CD8-positive, alpha-beta memory T cell (primary cell): ENCODE results near the gene LEMD3. TPM values are rescaled to one million over a fixed set of nuclear protein-coding genes. Genes with fewer than 3 reads are reported as not detected.
A peak's percentile ranks its signal among the peaks of the same experiment; 100 is the strongest.

Experiments used
- CTCF ChIA-PET: fragments of 350-600 bp; sonication (Branson Sonifier 250); formaldehyde crosslinking; loops from one replicate; lab custom pipeline; 2021; ENCODE audit warnings: antibody characterized with exemption; lab: Charles Lee
- POLR2A ChIA-PET: fragments of 350-600 bp; sonication (Branson Sonifier 250); formaldehyde crosslinking; loops from one replicate; lab custom pipeline; 2021; ENCODE audit warnings: antibody characterized with exemption; lab: Charles Lee
- DNase-seq, 5 donors: peaks; one replicate each; pipeline versions ENCODE4 v3.0.0 to v3.0.0-alpha.2; 2020 to 2022; ENCODE audit warnings: mixed read lengths in 1 of 5
- H3K27ac ChIP-seq: one replicate; pipeline ENCODE4 v1.7.0; 2013; ENCODE audit warnings: low read depth, mild to moderate bottlenecking, low read length, moderate library complexity
- H3K27me3 ChIP-seq: 2 replicates; pipeline ENCODE4 v1.7.0; 2013; ENCODE audit warnings: low read length, mild to moderate bottlenecking; ENCODE audit not compliant: insufficient read depth, poor library complexity, severe bottlenecking
- H3K36me3 ChIP-seq: 2 replicates; pipeline ENCODE4 v1.7.0; 2013; ENCODE audit warnings: mild to moderate bottlenecking, low read length, moderate library complexity; ENCODE audit not compliant: insufficient read depth
- H3K4me1 ChIP-seq: 2 replicates; pipeline ENCODE4 v1.7.0; 2013; ENCODE audit warnings: mild to moderate bottlenecking, low read length, moderate library complexity; ENCODE audit not compliant: insufficient read depth
- H3K4me3 ChIP-seq: 2 replicates; pipeline ENCODE4 v1.7.0; 2013; ENCODE audit warnings: mild to moderate bottlenecking, low read length
- H3K9me3 ChIP-seq: 2 replicates; pipeline ENCODE4 v1.7.0; 2013; ENCODE audit warnings: mild to moderate bottlenecking, low read length
- H3K27ac Mint-ChIP-seq, 8 donors: one replicate each; pipeline ENCODE4 v1.8.0; 2020 to 2021; ENCODE audit warnings: mixed read lengths in 8 of 8, mild to moderate bottlenecking in 6 of 8, inconsistent platforms in 3 of 8, moderate library complexity in 3 of 8
- H3K27me3 Mint-ChIP-seq, 2 donors: one replicate each; pipeline ENCODE4 v1.8.0; 2020 to 2021; ENCODE audit warnings: mixed read lengths in 2 of 2, mild to moderate bottlenecking in 1 of 2, moderate library complexity in 1 of 2
- H3K36me3 Mint-ChIP-seq, 3 donors: one replicate each; pipeline ENCODE4 v1.8.0; 2020 to 2021; ENCODE audit warnings: mixed read lengths in 3 of 3, inconsistent platforms in 1 of 3, mild to moderate bottlenecking in 1 of 3
- H3K4me1 Mint-ChIP-seq, 3 donors: one replicate each; pipeline ENCODE4 v1.8.0; 2020 to 2021; ENCODE audit warnings: mixed read lengths in 3 of 3, inconsistent platforms in 1 of 3, mild to moderate bottlenecking in 1 of 3
- H3K4me3 Mint-ChIP-seq, 7 donors: one replicate each; pipeline ENCODE4 v1.8.0; 2020 to 2021; ENCODE audit warnings: mixed read lengths in 7 of 7, mild to moderate bottlenecking in 6 of 7, moderate library complexity in 4 of 7, inconsistent platforms in 2 of 7
- H3K9me3 Mint-ChIP-seq, 5 donors: one replicate each; pipeline ENCODE4 v1.8.0; 2020 to 2022; ENCODE audit warnings: mixed read lengths in 5 of 5, mild to moderate bottlenecking in 3 of 5, moderate library complexity in 2 of 5, inconsistent platforms in 1 of 5
- polyA plus RNA-seq: library from polyadenylated mRNA; unstranded; fragments of 300-500 nt; fragmentation: Illumina TruSeq; gene quantifications from one replicate; pipeline ENCODE4 v1.2.3, GENCODE V29; 2021
- total RNA-seq, 2 experiments: library from RNA; stranded (reverse); gene quantifications; one replicate each; pipeline ENCODE4 v1.2.3, GENCODE V29; 2021

LEMD3 gene
- total and polyA plus RNA-seq, 3 experiments from 2014 or later = 26.4 to 28.0 (median 26.8) TPM

DNA sequence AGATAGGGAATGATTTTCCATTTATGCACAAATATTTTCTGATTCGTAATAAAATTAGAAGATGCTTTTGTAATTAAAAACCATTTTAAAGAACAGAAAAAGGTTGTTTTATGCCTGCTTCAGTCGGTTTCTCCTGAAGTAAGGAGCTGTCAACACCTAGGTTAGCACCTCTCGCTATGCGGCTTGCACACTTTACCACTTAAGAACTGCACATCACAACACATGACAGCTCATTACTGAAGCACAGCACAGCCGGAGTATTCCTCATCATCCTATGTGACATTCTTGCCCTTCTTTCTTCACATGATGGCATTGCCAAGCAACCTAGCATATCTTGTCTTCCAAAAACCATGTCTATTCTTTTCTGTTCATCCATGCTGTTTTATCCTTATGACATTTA, 42.9 kb upstream of the LEMD3 start:
- no peak overlapping the region for H3K4me3 Mint-ChIP-seq
- H3K27me3 ChIP-seq = peaks cover 3% of the 10 kb centered on the region
- H3K27ac Mint-ChIP-seq = no peak overlapping the region
- no peaks in the 10 kb centered on the region for H3K36me3 Mint-ChIP-seq
- peaks cover 0 to 5% (median 2%) of the 10 kb centered on the region in 3 donors for H3K4me1 Mint-ChIP-seq
- ChIA-PET CTCF (no interaction called here), POLR2A (no interaction called here)
- H3K4me1 ChIP-seq = no peaks in the 10 kb centered on the region
- peaks cover 17 to 37% of the 10 kb centered on the region in 2 donors for H3K27me3 Mint-ChIP-seq
- no peak overlapping the region for H3K27ac ChIP-seq
- no peaks in the 10 kb centered on the region for H3K9me3 ChIP-seq
- H3K36me3 ChIP-seq = no peaks in the 10 kb centered on the region
- peaks cover 0 to 2% (median 0%) of the 10 kb centered on the region in 5 donors for H3K9me3 Mint-ChIP-seq
- H3K4me3 ChIP-seq = no peak overlapping the region
- DNase-seq = no peak

GRCh38 chr12:65133879-65134278, 35.5 kb upstream of the LEMD3 start:
- Histone ChIP-seq H3K9me3 (no peaks in the 10 kb centered on the region), H3K27me3 (peaks cover 4% of the 10 kb centered on the region), H3K36me3 (no peaks in the 10 kb centered on the region), H3K4me1 (no peaks in the 10 kb centered on the region), H3K4me3 (no peak overlapping the region), H3K27ac (no peak overlapping the region)
- no peak for DNase-seq
- ChIA-PET CTCF (interaction anchor here (0.9 kb wide), 1 partner anchor 13 kb away, joined by 3 read pairs; the partner anchor contains the start of gene WIF1), POLR2A (no interaction called here)
- Mint-ChIP-seq H3K36me3 (peaks cover 0 to 2% (median 0%) of the 10 kb centered on the region in 3 donors), H3K4me1 (no peaks in the 10 kb centered on the region), H3K27me3 (peaks cover 6 to 37% of the 10 kb centered on the region in 2 donors), H3K27ac (no peak overlapping the region), H3K4me3 (no peak overlapping the region), H3K9me3 (peaks cover 8 to 12% (median 8%) of the 10 kb centered on the region in 5 donors)

DNA sequence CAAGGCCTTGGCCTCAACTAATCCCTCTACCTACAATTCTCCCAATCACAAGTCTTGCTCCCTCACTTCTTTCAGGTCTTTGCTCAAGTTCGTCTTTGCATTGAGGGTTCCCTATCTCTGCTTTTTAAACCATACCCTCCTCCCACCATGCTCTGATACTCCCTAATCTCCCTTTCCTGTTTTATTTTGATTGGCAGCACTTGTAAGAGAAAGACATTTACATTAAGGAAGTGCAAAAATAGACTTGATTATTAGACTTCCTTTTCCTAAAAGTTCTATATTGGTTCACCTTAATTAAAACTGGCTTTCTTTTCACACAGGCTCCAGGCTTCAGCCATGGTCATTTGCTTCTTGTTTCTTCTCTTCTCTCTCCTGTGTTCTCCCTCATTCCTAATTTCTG, 30.0 kb upstream of the LEMD3 start:
- Histone ChIP-seq H3K27me3 (no peaks in the 10 kb centered on the region), H3K9me3 (no peaks in the 10 kb centered on the region), H3K4me3 (no peak overlapping the region), H3K4me1 (no peaks in the 10 kb centered on the region), H3K36me3 (no peaks in the 10 kb centered on the region), H3K27ac (no peak overlapping the region)
- H3K4me1 Mint-ChIP-seq = no peaks in the 10 kb centered on the region
- DNase-seq = no peak
- H3K27me3 Mint-ChIP-seq = peaks cover 8 to 42% of the 10 kb centered on the region in 2 donors
- H3K9me3 Mint-ChIP-seq = peaks cover 8 to 12% (median 8%) of the 10 kb centered on the region in 5 donors
- no peak overlapping the region for H3K27ac Mint-ChIP-seq
- no peak overlapping the region for H3K4me3 Mint-ChIP-seq
- H3K36me3 Mint-ChIP-seq = peaks cover 0 to 2% (median 0%) of the 10 kb centered on the region in 3 donors
- POLR2A ChIA-PET = no interaction called here
- CTCF ChIA-PET = no interaction called here

- no peaks in the 10 kb centered on the region for H3K4me1 Mint-ChIP-seq
- POLR2A ChIA-PET = no interaction called here
Observed at GRCh38 chr12:65140738-65141137, 28.6 kb upstream of the LEMD3 start.

GRCh38 chr12:65147312-65147905, 22.0 kb upstream of the LEMD3 start:
- no peaks in the 10 kb centered on the region for H3K4me1 Mint-ChIP-seq
- H3K27ac ChIP-seq = no peak overlapping the region
- H3K9me3 Mint-ChIP-seq = no peaks in the 10 kb centered on the region
- H3K27me3 ChIP-seq = peaks cover 3% of the 10 kb centered on the region
- no peaks in the 10 kb centered on the region for H3K4me1 ChIP-seq
- H3K4me3 ChIP-seq = no peak overlapping the region
- H3K4me3 Mint-ChIP-seq = no peak overlapping the region
- DNase-seq = no peak
- no peaks in the 10 kb centered on the region for H3K9me3 ChIP-seq
- H3K36me3 ChIP-seq = no peaks in the 10 kb centered on the region
- ChIA-PET POLR2A (no interaction called here), CTCF (interaction anchor here (1.3 kb wide), 1 partner anchor 25 kb away, joined by 3 read pairs; no protein-coding TSS in a partner anchor)
- H3K27ac Mint-ChIP-seq = no peak overlapping the region
- H3K36me3 Mint-ChIP-seq = no peaks in the 10 kb centered on the region
- H3K27me3 Mint-ChIP-seq = peaks cover 3 to 67% of the 10 kb centered on the region in 2 donors

More at GRCh38 chr12:65140738-65141137, 28.6 kb upstream of the LEMD3 start:
- Histone ChIP-seq H3K4me1 (no peaks in the 10 kb centered on the region), H3K27ac (no peak overlapping the region), H3K36me3 (no peaks in the 10 kb centered on the region), H3K27me3 (no peaks in the 10 kb centered on the region), H3K4me3 (no peak overlapping the region), H3K9me3 (no peaks in the 10 kb centered on the region)
- Mint-ChIP-seq H3K4me3 (no peak overlapping the region), H3K9me3 (peaks cover 4 to 7% (median 5%) of the 10 kb centered on the region in 5 donors), H3K27ac (no peak overlapping the region), H3K27me3 (peaks cover 6 to 54% of the 10 kb centered on the region in 2 donors), H3K36me3 (peaks cover 0 to 2% (median 0%) of the 10 kb centered on the region in 3 donors)
- CTCF ChIA-PET = no interaction called here
- DNase-seq = no peak

GRCh38 chr12:65152012-65152411, 17.4 kb upstream of the LEMD3 start:
- H3K36me3 Mint-ChIP-seq = no peaks in the 10 kb centered on the region
- no peaks in the 10 kb centered on the region for H3K9me3 Mint-ChIP-seq
- Histone ChIP-seq H3K36me3 (no peaks in the 10 kb centered on the region), H3K9me3 (no peaks in the 10 kb centered on the region), H3K27me3 (peaks cover 3% of the 10 kb centered on the region), H3K4me3 (no peak overlapping the region), H3K4me1 (peaks cover 10% of the 10 kb centered on the region), H3K27ac (no peak overlapping the region)
- H3K4me3 Mint-ChIP-seq = no peak overlapping the region
- peaks cover 11 to 16% (median 16%) of the 10 kb centered on the region in 3 donors for H3K4me1 Mint-ChIP-seq
- ChIA-PET POLR2A (no interaction called here), CTCF (no interaction called here)
- H3K27me3 Mint-ChIP-seq = peaks cover 4 to 32% of the 10 kb centered on the region in 2 donors
- H3K27ac Mint-ChIP-seq = peak overlapping the region in 1 of 8 donors; percentile 3
- no peak for DNase-seq

DNA sequence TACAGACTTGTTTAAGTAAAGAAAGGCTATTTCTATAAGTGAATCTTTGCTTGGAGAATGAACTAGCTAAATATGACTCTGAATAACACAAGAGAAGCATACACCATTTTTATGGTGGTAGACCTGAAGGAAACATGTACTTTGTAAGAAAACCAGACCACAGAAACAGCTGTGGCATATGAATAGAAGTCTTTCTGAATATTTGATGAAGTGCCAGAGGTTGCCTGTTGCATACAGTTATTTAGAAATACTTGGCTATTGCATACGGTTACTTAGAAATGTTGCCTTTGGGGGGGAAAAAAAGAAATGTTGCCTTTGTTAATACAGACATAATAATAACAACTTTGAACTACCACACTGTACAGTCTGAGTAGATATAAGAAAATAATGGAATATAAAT, 16.8 kb upstream of the LEMD3 start:
- H3K9me3 ChIP-seq = no peaks in the 10 kb centered on the region
- ChIA-PET POLR2A (no interaction called here), CTCF (interaction anchor here (1.6 kb wide), 1 partner anchor 12 kb away, joined by 6 read pairs; no protein-coding TSS in a partner anchor)
- peaks cover 3% of the 10 kb centered on the region for H3K27me3 ChIP-seq
- Mint-ChIP-seq H3K9me3 (no peaks in the 10 kb centered on the region), H3K27ac (no peak overlapping the region), H3K4me1 (peaks cover 11 to 16% (median 16%) of the 10 kb centered on the region in 3 donors), H3K27me3 (peaks cover 4 to 27% of the 10 kb centered on the region in 2 donors), H3K36me3 (no peaks in the 10 kb centered on the region), H3K4me3 (no peak overlapping the region)
- H3K4me1 ChIP-seq = peaks cover 10% of the 10 kb centered on the region
- no peak overlapping the region for H3K4me3 ChIP-seq
- no peak for DNase-seq
- no peak overlapping the region for H3K27ac ChIP-seq
- H3K36me3 ChIP-seq = no peaks in the 10 kb centered on the region

- POLR2A ChIA-PET = interaction anchor here (2.4 kb wide), 1 partner anchor 13 kb away, joined by 22 read pairs; the partner anchor contains the start of gene LEMD3
- H3K27ac ChIP-seq = no peak overlapping the region
Observed at GRCh38 chr12:65155784-65156183, 13.6 kb upstream of the LEMD3 start.

More at GRCh38 chr12:65155784-65156183, 13.6 kb upstream of the LEMD3 start:
- Histone ChIP-seq H3K27me3 (no peaks in the 10 kb centered on the region), H3K36me3 (no peaks in the 10 kb centered on the region), H3K9me3 (no peaks in the 10 kb centered on the region), H3K4me1 (peaks cover 10% of the 10 kb centered on the region), H3K4me3 (no peak overlapping the region)
- CTCF ChIA-PET = interaction anchor here (3.6 kb wide), 1 partner anchor 13 kb away, joined by 19 read pairs; the partner anchor contains the start of gene LEMD3
- peak overlapping the region in 1 of 8 donors; percentile 89 for H3K27ac Mint-ChIP-seq
- no peaks in the 10 kb centered on the region for H3K9me3 Mint-ChIP-seq
- no peak overlapping the region for H3K4me3 Mint-ChIP-seq
- H3K36me3 Mint-ChIP-seq = no peaks in the 10 kb centered on the region
- H3K27me3 Mint-ChIP-seq = peaks cover 7 to 20% of the 10 kb centered on the region in 2 donors
- peaks cover 11 to 16% (median 16%) of the 10 kb centered on the region in 3 donors for H3K4me1 Mint-ChIP-seq
- no peak for DNase-seq
